HEK293 (cell line): ENCODE data around the gene RPAP3.

Experiments used
- CTCF ChIA-PET: fragments of 350-600 bp; formaldehyde crosslinking; extraction: SDS; loops from one replicate; lab custom pipeline; 2021; ENCODE audit warnings: antibody characterized with exemption; lab: Yijun Ruan, JAX
- POLR2A ChIA-PET: fragments of 300-600 bp; formaldehyde crosslinking; extraction: SDS; loops from one replicate; lab custom pipeline; 2020; ENCODE audit warnings: antibody characterized with exemption, inconsistent platforms; lab: Yijun Ruan, JAX
- H3K27ac ChIP-seq: fragments of 200-500 bp; sonication (Bioruptor generic); 2 replicates; pipeline ENCODE4 v1.5.1; 2014; ENCODE audit warnings: low read depth, low read length, control low read depth, inconsistent platforms; ENCODE audit errors: extremely low read depth
- H3K36me3 ChIP-seq, 2 experiments: fragments of 200-500 bp in 1 of 2; sonication (Bioruptor generic) in 1 of 2; 1 replicate in 1 of 2; 2 replicates in 1 of 2; pipeline ENCODE4 v1.5.1; 2014 to 2017; ENCODE audit warnings: inconsistent platforms in 2 of 2, low read length in 2 of 2; ENCODE audit not compliant: control insufficient read depth in 2 of 2, insufficient read depth in 1 of 2
- H3K4me1 ChIP-seq: fragments of 200-500 bp; sonication (Bioruptor generic); 2 replicates; pipeline ENCODE4 v1.5.1; 2014; ENCODE audit warnings: mild to moderate bottlenecking, low read length, inconsistent platforms; ENCODE audit not compliant: control insufficient read depth, insufficient read depth
- H3K4me3 ChIP-seq: 2 replicates; pipeline ENCODE4 v1.5.1; 2011; ENCODE audit warnings: low read depth, mild to moderate bottlenecking, control low read depth, low read length, moderate library complexity
- H3K9me3 ChIP-seq: fragments of 200-500 bp; sonication (Bioruptor generic); 2 replicates; pipeline ENCODE4 v1.5.1; 2014; ENCODE audit warnings: low read depth, low read length, inconsistent platforms; ENCODE audit not compliant: control insufficient read depth, insufficient read depth
- AEBP2 ChIP-seq: fragments of 450-650 bp; formaldehyde crosslinking; IDR thresholded peaks from 2 replicates; pipeline ENCODE4 v1.5.1; 2016; ENCODE audit warnings: missing biosample characterization, missing genetic modification characterization, borderline replicate concordance
- BCL11B ChIP-seq: fragments of 450-650 bp; formaldehyde crosslinking; IDR thresholded peaks from 2 replicates; pipeline ENCODE4 v1.5.1; 2016; ENCODE audit warnings: low read depth, missing biosample characterization, missing genetic modification characterization
- EGR2 ChIP-seq: fragments of 450-650 bp; formaldehyde crosslinking; IDR thresholded peaks from 2 replicates; pipeline ENCODE4 v1.5.1; 2016; ENCODE audit warnings: low read depth, missing biosample characterization, missing genetic modification characterization
- FEZF1 ChIP-seq: fragments of 450-650 bp; formaldehyde crosslinking; IDR thresholded peaks from 2 replicates; pipeline ENCODE4 v1.5.1; 2016; ENCODE audit warnings: missing biosample characterization, missing genetic modification characterization
- IKZF3 ChIP-seq: fragments of 450-650 bp; IDR thresholded peaks from 2 replicates; pipeline ENCODE4 v1.5.0; 2018; ENCODE audit warnings: missing biosample characterization, mild to moderate bottlenecking, missing genetic modification characterization, moderate library complexity
- KLF1 ChIP-seq: fragments of 450-650 bp; formaldehyde crosslinking; IDR thresholded peaks from 2 replicates; pipeline ENCODE4 v1.5.1; 2016; ENCODE audit warnings: missing biosample characterization, missing genetic modification characterization
- KLF17 ChIP-seq: fragments of 450-650 bp; formaldehyde crosslinking; IDR thresholded peaks from 2 replicates; pipeline ENCODE4 v1.5.1; 2016; ENCODE audit warnings: missing biosample characterization, missing genetic modification characterization
- KLF7 ChIP-seq: fragments of 450-650 bp; formaldehyde crosslinking; IDR thresholded peaks from 2 replicates; pipeline ENCODE4 v1.5.1; 2016; ENCODE audit warnings: missing biosample characterization, missing genetic modification characterization, borderline replicate concordance
- MEIS1 ChIP-seq: sonication (generic); formaldehyde crosslinking; IDR thresholded peaks from 2 replicates; pipeline ENCODE4 v1.8.1; 2022; ENCODE audit warnings: missing genetic modification reagents, mild to moderate bottlenecking, borderline replicate concordance
- SALL2 ChIP-seq: fragments of 450-650 bp; formaldehyde crosslinking; IDR thresholded peaks from 2 replicates; pipeline ENCODE4 v1.5.0; 2017; ENCODE audit warnings: missing biosample characterization, mild to moderate bottlenecking, missing genetic modification characterization, borderline replicate concordance
- SCRT2 ChIP-seq: fragments of 450-650 bp; formaldehyde crosslinking; IDR thresholded peaks from 2 replicates; pipeline ENCODE4 v1.5.1; 2016; ENCODE audit warnings: missing biosample characterization, missing genetic modification characterization
- WT1 ChIP-seq: fragments of 450-650 bp; formaldehyde crosslinking; IDR thresholded peaks from 2 replicates; pipeline ENCODE4 v1.5.1; 2016; ENCODE audit warnings: missing biosample characterization, missing genetic modification characterization
- ZBTB1 ChIP-seq: fragments of 450-650 bp; formaldehyde crosslinking; IDR thresholded peaks from 2 replicates; pipeline ENCODE4 v1.5.1; 2016; ENCODE audit warnings: missing biosample characterization, missing genetic modification characterization
- ZBTB17 ChIP-seq: fragments of 450-650 bp; formaldehyde crosslinking; IDR thresholded peaks from 2 replicates; pipeline ENCODE4 v1.5.1; 2016; ENCODE audit warnings: missing biosample characterization, missing genetic modification characterization
- ZBTB20 ChIP-seq: fragments of 450-650 bp; formaldehyde crosslinking; IDR thresholded peaks from 2 replicates; pipeline ENCODE4 v1.5.1; 2016; ENCODE audit warnings: missing biosample characterization, missing genetic modification characterization
- ZBTB44 ChIP-seq: fragments of 450-650 bp; IDR thresholded peaks from 2 replicates; pipeline ENCODE4 v1.5.1; 2018; ENCODE audit warnings: missing biosample characterization, mild to moderate bottlenecking, missing genetic modification characterization
- ZBTB6 ChIP-seq: fragments of 450-650 bp; formaldehyde crosslinking; IDR thresholded peaks from 2 replicates; pipeline ENCODE4 v1.5.1; 2017; ENCODE audit warnings: missing biosample characterization, missing genetic modification characterization
- ZNF146 ChIP-seq: fragments of 450-650 bp; formaldehyde crosslinking; IDR thresholded peaks from 2 replicates; pipeline ENCODE4 v1.5.1; 2016; ENCODE audit warnings: missing biosample characterization, missing genetic modification characterization
- ZNF155 ChIP-seq: fragments of 450-650 bp; formaldehyde crosslinking; IDR thresholded peaks from 2 replicates; pipeline ENCODE4 v1.5.1; 2016; ENCODE audit warnings: missing biosample characterization, missing genetic modification characterization
- ZNF169 ChIP-seq: fragments of 450-650 bp; formaldehyde crosslinking; IDR thresholded peaks from 2 replicates; pipeline ENCODE4 v1.5.1; 2016; ENCODE audit warnings: missing biosample characterization, missing genetic modification characterization
- ZNF24 ChIP-seq: fragments of 450-650 bp; formaldehyde crosslinking; IDR thresholded peaks from 2 replicates; pipeline ENCODE4 v1.5.1; 2016; ENCODE audit warnings: missing biosample characterization, missing genetic modification characterization
- ZNF274 ChIP-seq, 2 experiments: fragments of 200-500 bp in 1 of 2; fragments of 450-650 bp in 1 of 2; sonication (Bioruptor generic) in 1 of 2; formaldehyde crosslinking in 1 of 2; IDR thresholded peaks; 2 replicates each; pipeline versions ENCODE4 v1.5.1 to v1.6.1; 2014 to 2016; ENCODE audit warnings: borderline replicate concordance in 1 of 2, inconsistent platforms in 1 of 2, low read length in 1 of 2, missing biosample characterization in 1 of 2, missing genetic modification characterization in 1 of 2
- ZNF324 ChIP-seq: fragments of 450-650 bp; formaldehyde crosslinking; IDR thresholded peaks from 2 replicates; pipeline ENCODE4 v1.5.1; 2016; ENCODE audit warnings: missing biosample characterization, missing genetic modification characterization
- ZNF362 ChIP-seq: fragments of 450-650 bp; formaldehyde crosslinking; IDR thresholded peaks from 2 replicates; pipeline ENCODE4 v1.5.1; 2016; ENCODE audit warnings: missing biosample characterization, missing genetic modification characterization
- ZNF473 ChIP-seq: fragments of 450-650 bp; formaldehyde crosslinking; IDR thresholded peaks from 2 replicates; pipeline ENCODE4 v1.5.1; 2017; ENCODE audit warnings: missing biosample characterization, missing genetic modification characterization
- ZNF501 ChIP-seq: fragments of 450-650 bp; formaldehyde crosslinking; IDR thresholded peaks from 2 replicates; pipeline ENCODE4 v1.5.1; 2016; ENCODE audit warnings: missing biosample characterization, missing genetic modification characterization
- ZNF513 ChIP-seq: fragments of 450-650 bp; IDR thresholded peaks from 2 replicates; pipeline ENCODE4 v1.5.1; 2018; ENCODE audit warnings: missing biosample characterization, missing genetic modification characterization
- ZNF555 ChIP-seq: fragments of 450-650 bp; formaldehyde crosslinking; conservative IDR thresholded peaks from 2 replicates; pipeline ENCODE4 v1.5.1; 2017; ENCODE audit warnings: missing biosample characterization, mild to moderate bottlenecking, missing genetic modification characterization, inconsistent platforms
- ZNF777 ChIP-seq: fragments of 450-650 bp; formaldehyde crosslinking; IDR thresholded peaks from 2 replicates; pipeline ENCODE4 v1.5.1; 2017; ENCODE audit warnings: missing biosample characterization, missing genetic modification characterization, borderline replicate concordance
- ZNF837 ChIP-seq: fragments of 450-650 bp; formaldehyde crosslinking; IDR thresholded peaks from 2 replicates; pipeline ENCODE4 v1.5.1; 2016; ENCODE audit warnings: missing biosample characterization, missing genetic modification characterization
- ZNF843 ChIP-seq: fragments of 450-650 bp; formaldehyde crosslinking; IDR thresholded peaks from 2 replicates; pipeline ENCODE4 v1.5.1; 2016; ENCODE audit warnings: missing biosample characterization, missing genetic modification characterization
- ZXDB ChIP-seq: fragments of 450-650 bp; formaldehyde crosslinking; IDR thresholded peaks from 2 replicates; pipeline ENCODE4 v1.5.1; 2016; ENCODE audit warnings: missing biosample characterization, missing genetic modification characterization

RPAP3 gene

GRCh38 chr12:47729233-47729632 is 23.4 kb upstream of the RPAP3 start:
- Histone ChIP-seq H3K36me3 (no peaks in the 10 kb centered on the region), H3K4me1 (no peaks in the 10 kb centered on the region), H3K9me3 (no peaks in the 10 kb centered on the region), H3K27ac (no peak overlapping the region), H3K4me3 (no peak overlapping the region)
- ChIA-PET CTCF (interaction anchor here (1.2 to 22.5 kb wide), 4 partner anchors 13 to 109 kb away, joined by 5 to 353 read pairs (median 10); no protein-coding TSS in a partner anchor), POLR2A (no interaction called here)
- TF ChIP-seq ZNF169 (no peak), ZBTB44 (tag by site-specific recombination) (no peak), SALL2 (tag by site-specific recombination) (no peak), ZNF777 (tag by site-specific recombination) (no peak), ZNF24 (tag by site-specific recombination) (no peak), BCL11B (no peak), ZNF362 (tag by site-specific recombination) (no peak), EGR2 (tag by site-specific recombination) (peak; percentile 83), KLF7 (no peak), ZBTB17 (tag by site-specific recombination) (no peak), ZBTB20 (tag by site-specific recombination) (0 out of 2 replicates have a peak, but pooled peaks have one; percentile 19), ZXDB (tag by site-specific recombination) (no peak), IKZF3 (tag by site-specific recombination) (no peak), ZNF837 (tag by site-specific recombination) (no peak), ZNF843 (tag by site-specific recombination) (no peak), AEBP2 (tag by site-specific recombination) (no peak), SCRT2 (tag by site-specific recombination) (0 out of 2 replicates have a peak, but pooled peaks have one; percentile 31), ZNF501 (tag by site-specific recombination) (no peak), ZNF146 (no peak), ZNF274 (IDR thresholded peaks at IDR 0.05; ENCODE audit: low read length) (no peak), ZNF274 (tag by site-specific recombination; IDR thresholded peaks at IDR 0.05; ENCODE audit: borderline replicate concordance) (no peak), KLF17 (no peak), ZNF155 (tag by site-specific recombination) (no peak), ZNF513 (tag by site-specific recombination) (0 out of 2 replicates have a peak, but pooled peaks have one; percentile 17), ZNF324 (tag by site-specific recombination) (no peak), ZNF555 (tag by site-specific recombination) (no peak), WT1 (tag by site-specific recombination) (no peak), KLF1 (tag by site-specific recombination) (no peak), ZBTB6 (tag by site-specific recombination) (no peak), ZBTB1 (tag by site-specific recombination) (no peak), ZNF473 (tag by site-specific recombination) (no peak), FEZF1 (tag by site-specific recombination) (no peak), MEIS1 (CRISPR knock-in tag) (no peak)
